ENCODE data around the gene USP13. TPM values are rescaled to one million over a fixed set of nuclear protein-coding genes. Genes with fewer than 3 reads are reported as not detected.

Gene USP13
- total and polyA plus RNA-seq, 4 donors, result 4.3 to 25.2 (median 10.4) TPM

DNA sequence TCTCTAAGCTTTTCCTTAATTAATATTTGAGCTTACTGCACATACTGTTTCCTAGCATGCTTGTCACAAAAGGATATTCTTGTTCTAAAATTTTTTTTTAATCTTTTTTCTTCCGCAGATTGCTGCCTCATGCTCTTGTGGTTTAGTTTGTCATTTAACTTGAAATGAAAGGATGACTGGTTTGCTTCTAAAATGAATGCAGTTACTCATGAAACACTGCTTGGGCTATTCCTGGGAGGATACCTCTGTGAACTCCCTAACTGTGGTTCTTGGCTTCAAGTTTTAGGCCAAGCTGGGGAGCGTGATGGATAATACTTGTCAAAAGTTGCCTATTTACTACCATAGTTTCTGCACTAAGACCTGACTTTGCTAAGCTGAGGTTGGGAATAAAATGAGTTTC lies 64.0 kb downstream of the USP13 start:
- TF ChIP-seq, protein P1, sequence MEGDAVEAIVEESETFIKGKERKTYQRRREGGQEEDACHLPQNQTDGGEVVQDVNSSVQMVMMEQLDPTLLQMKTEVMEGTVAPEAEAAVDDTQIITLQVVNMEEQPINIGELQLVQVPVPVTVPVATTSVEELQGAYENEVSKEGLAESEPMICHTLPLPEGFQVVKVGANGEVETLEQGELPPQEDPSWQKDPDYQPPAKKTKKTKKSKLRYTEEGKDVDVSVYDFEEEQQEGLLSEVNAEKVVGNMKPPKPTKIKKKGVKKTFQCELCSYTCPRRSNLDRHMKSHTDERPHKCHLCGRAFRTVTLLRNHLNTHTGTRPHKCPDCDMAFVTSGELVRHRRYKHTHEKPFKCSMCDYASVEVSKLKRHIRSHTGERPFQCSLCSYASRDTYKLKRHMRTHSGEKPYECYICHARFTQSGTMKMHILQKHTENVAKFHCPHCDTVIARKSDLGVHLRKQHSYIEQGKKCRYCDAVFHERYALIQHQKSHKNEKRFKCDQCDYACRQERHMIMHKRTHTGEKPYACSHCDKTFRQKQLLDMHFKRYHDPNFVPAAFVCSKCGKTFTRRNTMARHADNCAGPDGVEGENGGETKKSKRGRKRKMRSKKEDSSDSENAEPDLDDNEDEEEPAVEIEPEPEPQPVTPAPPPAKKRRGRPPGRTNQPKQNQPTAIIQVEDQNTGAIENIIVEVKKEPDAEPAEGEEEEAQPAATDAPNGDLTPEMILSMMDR (IDR thresholded peaks at IDR 0.05; ENCODE audit: control extremely low read depth, extremely low read depth), result no peak
- Histone ChIP-seq H3K9me3 (ENCODE audit: control insufficient read depth in 4 of 4, insufficient read depth in 3 of 4, low read length in 3 of 4) (no peaks in the 10 kb centered on the region), H3K4me3 (no peak overlapping the region), H3K27ac (ENCODE audit: low read depth in 1 of 2, low read length in 1 of 2) (peak overlapping the region in 1 of 2 donors; percentile 66), H3K27me3 (ENCODE audit: control insufficient read depth in 3 of 3, insufficient read depth in 3 of 3, low read length in 2 of 3) (no peaks in the 10 kb centered on the region), H3K36me3 (ENCODE audit: control insufficient read depth in 4 of 4, insufficient read depth in 4 of 4, low read length in 4 of 4) (peaks cover 0 to 4% (median 2%) of the 10 kb centered on the region in 4 donors), H3K4me1 (ENCODE audit: control insufficient read depth in 5 of 5, insufficient read depth in 5 of 5, low read length in 5 of 5) (peaks cover 0 to 12% (median 0%) of the 10 kb centered on the region in 5 donors), H3K9ac (ENCODE audit: insufficient read depth in 1 of 2, low read length in 2 of 2) (no peak overlapping the region)
- 79 to 80% methylated on average over 2 of the region's 2 CpGs for WGBS, 2 donors
- ATAC-seq (ENCODE audit: insufficient read depth, low FRiP score) (no peak), DNase-seq (no peak)

DNA sequence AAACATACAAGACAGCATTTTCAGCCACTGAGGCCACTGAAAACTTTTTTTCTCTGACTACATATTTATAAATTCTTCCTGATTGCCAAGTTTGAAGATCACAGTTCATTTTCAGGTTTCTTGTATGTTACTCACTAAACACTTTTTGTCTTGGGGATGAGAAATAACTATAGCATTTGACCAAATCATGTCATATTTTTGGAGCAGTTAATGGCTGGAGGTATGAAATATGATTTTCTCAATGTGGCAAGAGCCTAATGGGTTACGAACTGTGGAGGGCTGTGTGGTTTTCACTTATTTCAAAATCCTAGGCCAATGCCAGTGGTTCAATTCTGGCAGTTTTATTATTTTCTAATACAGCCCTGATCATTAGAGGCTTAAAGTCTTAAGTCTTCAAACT lies 64.4 kb downstream of the USP13 start:
- Histone ChIP-seq H3K4me3 (no peak overlapping the region), H3K9ac (ENCODE audit: insufficient read depth in 1 of 2, low read length in 2 of 2) (no peak overlapping the region), H3K4me1 (ENCODE audit: control insufficient read depth in 5 of 5, insufficient read depth in 5 of 5, low read length in 5 of 5) (peaks cover 0 to 12% (median 0%) of the 10 kb centered on the region in 5 donors), H3K36me3 (ENCODE audit: control insufficient read depth in 4 of 4, insufficient read depth in 4 of 4, low read length in 4 of 4) (peaks cover 0 to 4% (median 3%) of the 10 kb centered on the region in 4 donors), H3K27ac (ENCODE audit: low read depth in 1 of 2, low read length in 1 of 2) (peak overlapping the region in 1 of 2 donors; percentile 66), H3K27me3 (ENCODE audit: control insufficient read depth in 3 of 3, insufficient read depth in 3 of 3, low read length in 2 of 3) (no peaks in the 10 kb centered on the region), H3K9me3 (ENCODE audit: control insufficient read depth in 4 of 4, insufficient read depth in 3 of 4, low read length in 3 of 4) (no peaks in the 10 kb centered on the region)
- TF ChIP-seq, protein P1 (IDR thresholded peaks at IDR 0.05; ENCODE audit: control extremely low read depth, extremely low read depth), result no peak
- ATAC-seq (ENCODE audit: insufficient read depth, low FRiP score) (no peak), DNase-seq (no peak)
- WGBS, 2 donors, result 51 to 81% methylated on average over 1 of the region's 1 CpG

DNA sequence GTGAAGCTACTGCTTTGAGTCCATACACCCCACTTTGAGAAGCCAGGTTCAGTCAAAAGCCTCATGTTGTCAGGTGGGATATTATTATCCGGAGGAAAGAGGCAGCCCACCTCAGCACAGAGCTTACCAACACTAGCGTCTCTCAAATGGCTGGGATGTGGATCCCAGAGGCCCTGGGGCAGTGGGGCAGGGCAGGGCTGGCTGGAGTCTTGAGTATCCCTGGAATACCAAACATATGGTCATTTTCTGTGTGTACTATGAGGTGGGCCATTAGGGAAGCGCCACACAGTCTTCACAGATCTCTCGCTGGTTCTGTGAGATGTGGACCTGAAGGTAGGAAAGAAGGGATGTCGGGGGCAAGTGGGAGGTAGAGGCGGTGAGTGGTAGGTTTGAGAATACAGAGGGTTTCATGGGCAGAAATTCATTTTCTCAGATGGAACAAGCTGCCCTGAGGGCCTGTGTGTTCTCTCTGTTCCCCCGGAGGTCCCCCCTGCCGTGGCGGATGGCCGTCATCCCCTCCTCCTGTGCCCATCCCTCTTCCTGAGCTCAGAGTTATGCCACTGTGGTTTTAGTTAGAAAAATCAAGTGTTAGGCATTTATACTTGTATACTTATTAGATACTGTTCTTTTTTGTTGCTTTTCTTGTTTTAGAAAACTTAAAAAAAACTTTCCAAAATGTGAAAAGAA lies 66.4 kb downstream of the USP13 start:
- WGBS, 2 donors, result 89 to 96% methylated on average over 10 of the region's 10 CpGs
- Histone ChIP-seq H3K27me3 (ENCODE audit: control insufficient read depth in 3 of 3, insufficient read depth in 3 of 3, low read length in 2 of 3) (no peaks in the 10 kb centered on the region), H3K9ac (ENCODE audit: insufficient read depth in 1 of 2, low read length in 2 of 2) (no peak overlapping the region), H3K4me3 (no peak overlapping the region), H3K36me3 (ENCODE audit: control insufficient read depth in 4 of 4, insufficient read depth in 4 of 4, low read length in 4 of 4) (peaks cover 4 to 10% (median 7%) of the 10 kb centered on the region in 4 donors), H3K27ac (ENCODE audit: low read depth in 1 of 2, low read length in 1 of 2) (no peak overlapping the region), H3K9me3 (ENCODE audit: control insufficient read depth in 4 of 4, insufficient read depth in 3 of 4, low read length in 3 of 4) (no peaks in the 10 kb centered on the region), H3K4me1 (ENCODE audit: control insufficient read depth in 5 of 5, insufficient read depth in 5 of 5, low read length in 5 of 5) (peaks cover 0 to 6% (median 0%) of the 10 kb centered on the region in 5 donors)
- no peak for DNase-seq
- TF ChIP-seq, protein P1 (IDR thresholded peaks at IDR 0.05; ENCODE audit: control extremely low read depth, extremely low read depth), result no peak
- ATAC-seq (ENCODE audit: insufficient read depth, low FRiP score), result no peak
